Hematopoietic multipotent progenitor cell treated with erythropoietin and hydrocortisone succinate and interleukin-3 and kit ligand, for 6 days (in vitro differentiated cells): ENCODE measurements around the gene CCDC107.
A peak's percentile ranks its signal among the peaks of the same experiment; 100 is the strongest.
"Not testable (repeated sequence)": the region's sequence is repeated elsewhere in the genome, so short reads cannot be mapped to it uniquely, and the experiment has no call there.

ENCODE experiments used
- DNase-seq: peaks from one replicate; pipeline ENCODE4 v3.0.0-alpha.2; 2015

Gene CCDC107

DNA sequence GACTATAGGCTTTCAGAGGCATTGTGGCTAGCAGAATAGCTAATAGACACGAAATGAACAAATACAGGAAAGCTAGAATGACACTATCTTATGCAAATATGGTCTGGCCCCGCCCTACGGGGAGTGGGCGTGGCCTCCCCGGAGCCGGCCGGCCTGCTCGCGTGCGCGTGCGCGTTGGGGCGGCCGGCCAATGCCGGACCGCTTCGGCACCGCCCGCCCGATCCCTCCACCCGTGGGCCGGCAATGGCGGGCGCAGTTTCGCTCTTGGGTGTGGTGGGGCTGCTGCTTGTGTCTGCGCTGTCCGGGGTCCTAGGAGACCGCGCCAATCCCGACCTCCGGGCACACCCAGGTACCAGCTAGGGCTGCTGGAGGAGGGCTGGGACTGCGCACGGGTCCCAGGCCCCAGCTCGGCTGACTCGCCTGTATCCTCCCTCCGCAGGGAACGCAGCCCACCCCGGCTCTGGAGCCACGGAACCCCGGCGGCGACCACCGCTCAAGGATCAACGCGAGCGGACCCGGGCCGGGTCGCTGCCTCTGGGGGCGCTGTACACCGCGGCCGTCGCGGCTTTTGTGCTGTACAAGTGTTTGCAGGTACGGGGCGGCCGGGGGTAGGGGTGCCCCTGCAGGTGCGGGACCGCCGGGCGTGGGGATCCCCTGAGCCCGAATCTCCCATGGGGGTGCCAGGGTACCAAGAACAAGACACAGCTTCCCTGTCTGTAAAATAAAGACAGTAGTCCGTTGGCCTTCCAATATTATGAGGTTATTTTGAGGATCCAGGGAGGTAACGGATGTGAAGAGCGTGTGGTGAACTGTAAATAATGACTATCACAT is at the start of gene CCDC107:
Gene CCDC107 (plus strand): TSS at position 156 of the 831 bp plus-strand sequence. CDS start 88 bp downstream, at position 244.
- peak; percentile 89 for DNase-seq

- DNase-seq, result no peak
Measured at GRCh38 chr9:35609001-35609819, 48.9 kb upstream of the CCDC107 start.

- DNase-seq, result no peak
Measured at GRCh38 chr9:35609820-35610163, 48.3 kb upstream of the CCDC107 start.

GRCh38 chr9:35611230-35611797 is 46.8 kb upstream of the CCDC107 start:
- DNase-seq, result peak; percentile 78

- DNase-seq, result not testable (repeated sequence)
Measured at GRCh38 chr9:35612066-35612465, 46.0 kb upstream of the CCDC107 start.

GRCh38 chr9:35612843-35613242 is 45.2 kb upstream of the CCDC107 start:
- DNase-seq, result no peak

GRCh38 chr9:35615981-35616680 is 42.0 kb upstream of the CCDC107 start:
- DNase-seq, result no peak

- DNase-seq, result peak; percentile 65
Measured at GRCh38 chr9:35616681-35617459, 41.2 kb upstream of the CCDC107 start.

DNA sequence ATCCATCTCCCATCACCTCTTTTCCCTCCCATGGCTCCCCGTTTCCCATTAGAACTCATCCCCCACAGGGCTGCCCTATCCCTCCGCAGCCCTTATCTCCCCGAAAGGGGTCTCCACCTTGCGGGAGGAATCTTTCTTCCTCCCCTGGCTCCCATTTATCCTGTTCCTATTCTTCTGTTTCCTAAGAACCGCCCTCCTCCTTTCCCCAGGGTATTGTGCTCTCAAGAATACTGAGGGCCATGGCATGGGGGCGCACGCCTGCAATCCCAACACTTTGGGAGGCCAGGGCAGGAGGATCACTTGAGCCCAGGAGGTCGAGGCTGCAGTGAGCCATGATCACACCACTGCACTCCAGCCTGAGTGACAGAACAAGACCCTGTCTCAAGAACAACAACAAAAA is 40.5 kb upstream of the CCDC107 start:
- no peak for DNase-seq

DNA sequence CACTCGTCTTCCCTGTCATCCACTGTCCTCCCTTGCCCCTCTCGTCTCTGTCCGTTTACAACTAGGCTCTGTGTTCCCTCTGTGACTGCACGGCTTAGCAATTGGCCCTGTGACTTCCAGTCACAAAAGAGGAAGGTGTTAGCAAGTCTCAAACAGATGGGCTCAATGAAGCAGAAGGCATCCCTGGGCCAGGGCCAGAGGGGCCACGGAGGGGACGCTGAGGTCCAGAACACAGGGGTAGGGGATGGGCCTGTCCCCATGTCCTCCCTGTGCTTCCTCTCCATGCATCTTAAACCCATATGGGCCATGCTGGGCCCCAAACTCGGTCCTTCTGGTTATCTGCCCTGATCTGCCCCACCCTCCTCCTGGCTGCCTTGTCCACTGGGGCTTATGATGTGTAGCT is 39.8 kb upstream of the CCDC107 start, which contains the start of gene CD72:
Gene CD72 (minus strand): TSS at position 89 of the 403 bp plus-strand sequence. CDS start 110 bp downstream, outside the sequence.
- DNase-seq, result peak; percentile 17

DNA sequence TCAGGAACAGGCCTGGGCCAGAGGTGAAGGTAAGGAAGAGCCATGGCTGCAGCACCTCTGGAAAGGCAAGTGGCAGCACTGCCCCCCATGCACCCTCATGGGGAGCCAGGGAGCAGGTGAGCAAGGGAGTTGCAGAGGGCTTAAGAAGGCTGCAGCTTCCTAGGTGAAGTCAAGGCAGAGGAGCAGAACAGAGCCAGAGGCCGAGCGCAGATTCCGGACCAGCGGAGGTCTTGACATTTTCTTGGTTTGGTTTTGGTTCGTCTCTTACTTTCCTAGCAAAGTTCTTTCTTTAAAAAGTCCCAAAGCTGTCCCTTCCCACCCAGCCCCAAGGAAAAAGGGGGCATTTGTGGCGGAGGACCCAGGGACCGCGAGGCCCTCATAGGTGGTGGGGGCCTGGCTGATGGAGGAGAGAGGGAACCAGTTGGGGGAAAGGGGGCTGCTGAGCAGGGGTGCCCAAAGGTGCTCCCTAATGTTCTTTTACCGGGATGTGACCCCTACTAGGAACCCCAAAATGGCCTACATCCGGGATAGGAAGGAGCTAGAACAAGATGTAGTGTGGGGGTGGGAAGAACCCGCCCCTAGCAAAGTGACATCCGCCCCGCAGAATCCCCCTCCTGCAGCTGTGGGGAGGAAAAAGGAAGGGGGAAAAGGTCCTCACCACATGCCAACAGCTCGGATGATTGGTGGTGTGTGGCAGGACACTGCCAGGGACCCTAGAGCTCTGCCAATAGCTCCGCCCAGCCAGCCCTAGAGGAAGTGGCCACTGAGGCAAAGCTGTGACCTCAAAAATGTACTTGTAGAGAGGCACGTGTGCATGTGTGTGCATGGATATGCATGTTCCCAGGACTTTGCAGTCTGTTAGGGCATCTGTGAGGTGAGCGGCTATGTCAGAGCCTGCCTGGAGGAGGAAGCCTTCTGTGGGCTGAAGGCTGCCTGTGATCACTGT is 39.0 kb upstream of the CCDC107 start:
- DNase-seq, result peak; percentile 51

GRCh38 chr9:35619800-35620158 is 38.3 kb upstream of the CCDC107 start:
- no peak for DNase-seq

DNA sequence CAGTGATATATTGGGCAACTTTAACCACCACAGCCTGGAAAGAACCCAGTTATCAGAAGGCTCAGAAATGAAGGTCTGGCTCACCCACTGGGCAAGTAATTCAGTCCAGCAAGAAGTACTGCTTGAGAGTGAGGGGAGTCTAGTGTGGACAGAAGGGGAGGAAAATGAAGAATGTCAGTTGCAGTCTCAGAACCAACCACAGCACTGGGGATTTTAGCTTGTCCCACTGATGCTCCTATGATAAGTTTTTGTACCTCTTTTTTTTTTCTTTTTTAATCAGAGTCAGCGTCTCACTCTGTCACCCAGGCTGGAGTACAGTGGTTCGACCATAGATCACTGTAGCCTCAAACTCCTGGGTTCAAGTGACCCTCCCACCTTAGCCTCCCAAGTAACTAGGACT is 30.5 kb upstream of the CCDC107 start:
- DNase-seq, result no peak

- no peak for DNase-seq
Measured at GRCh38 chr9:35628389-35628991, 29.6 kb upstream of the CCDC107 start.

DNA sequence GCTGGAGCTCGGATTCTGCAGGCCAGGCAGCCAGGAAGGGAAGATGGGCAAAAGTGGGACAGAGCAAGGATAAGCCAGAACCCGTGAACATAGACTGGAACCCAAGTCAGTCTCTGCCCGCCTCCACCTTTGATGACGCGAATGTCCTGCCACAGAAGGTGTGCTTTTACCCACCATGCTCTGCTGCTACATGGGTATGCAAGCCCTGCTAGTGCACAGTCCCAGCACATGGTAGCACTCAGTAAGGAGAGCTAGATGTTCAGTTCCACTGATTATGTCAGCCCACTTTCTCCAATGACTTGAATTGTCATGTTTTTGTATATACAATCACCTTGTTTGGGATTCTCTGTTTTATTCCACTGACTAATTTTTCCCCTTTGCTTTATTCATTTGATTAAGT is 28.5 kb upstream of the CCDC107 start:
- no peak for DNase-seq

GRCh38 chr9:35635730-35636129 is 22.4 kb upstream of the CCDC107 start:
- no peak for DNase-seq

DNA sequence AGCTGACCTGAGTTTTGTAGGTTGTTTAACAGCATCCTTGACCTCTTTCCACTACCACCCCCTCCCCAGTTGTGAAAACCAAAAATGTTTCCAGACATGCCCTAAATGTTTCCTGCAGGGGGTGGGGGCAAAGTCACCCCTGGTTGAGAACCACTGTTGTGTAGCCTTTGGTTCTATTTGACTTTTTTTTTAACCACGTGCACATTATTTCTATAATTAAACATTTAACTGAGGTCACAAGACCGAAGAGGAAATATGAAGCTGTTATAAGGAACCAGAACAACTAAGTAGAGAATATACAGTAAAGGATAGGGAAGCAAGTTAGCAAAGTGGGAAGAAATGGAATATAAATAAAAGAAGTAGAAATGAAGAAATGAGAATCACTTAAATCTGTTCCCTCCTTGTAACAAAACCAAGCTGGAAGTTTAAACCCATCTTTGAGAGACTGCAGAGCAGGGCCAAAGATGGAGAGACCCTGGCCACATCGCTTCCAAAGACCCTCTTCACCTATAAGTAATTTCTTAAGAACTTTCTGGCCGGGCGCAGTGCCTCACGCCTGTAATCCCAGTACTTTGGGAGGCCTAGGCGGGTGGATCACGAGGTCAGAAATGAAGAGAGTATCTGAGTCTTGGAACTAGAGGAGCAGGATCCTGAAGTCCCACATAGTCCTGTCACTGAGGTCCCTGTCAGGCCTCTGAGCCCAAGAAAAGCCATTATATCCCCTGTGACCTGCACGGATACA is 21.8 kb upstream of the CCDC107 start:
- no peak for DNase-seq

DNA sequence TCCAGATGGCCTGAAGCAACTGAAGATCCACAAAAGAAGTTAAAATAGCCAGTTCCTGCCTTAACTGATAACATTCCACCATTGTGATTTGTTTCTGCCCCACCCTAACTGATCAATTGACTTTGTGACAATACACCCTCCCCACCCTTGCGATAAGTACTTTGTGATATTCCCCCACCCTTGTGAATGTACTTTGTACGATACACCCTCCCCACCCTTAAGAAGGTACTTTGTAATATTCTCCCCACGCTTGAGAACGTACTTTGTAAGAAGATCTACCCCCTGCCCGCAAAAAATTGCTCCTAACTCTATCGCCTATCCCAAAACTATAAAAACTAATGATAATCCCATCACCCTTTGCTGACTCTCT is 21.2 kb upstream of the CCDC107 start:
- DNase-seq, result not testable (repeated sequence)

GRCh38 chr9:35637427-35637955 is 20.6 kb upstream of the CCDC107 start:
- not testable (repeated sequence) for DNase-seq

DNA sequence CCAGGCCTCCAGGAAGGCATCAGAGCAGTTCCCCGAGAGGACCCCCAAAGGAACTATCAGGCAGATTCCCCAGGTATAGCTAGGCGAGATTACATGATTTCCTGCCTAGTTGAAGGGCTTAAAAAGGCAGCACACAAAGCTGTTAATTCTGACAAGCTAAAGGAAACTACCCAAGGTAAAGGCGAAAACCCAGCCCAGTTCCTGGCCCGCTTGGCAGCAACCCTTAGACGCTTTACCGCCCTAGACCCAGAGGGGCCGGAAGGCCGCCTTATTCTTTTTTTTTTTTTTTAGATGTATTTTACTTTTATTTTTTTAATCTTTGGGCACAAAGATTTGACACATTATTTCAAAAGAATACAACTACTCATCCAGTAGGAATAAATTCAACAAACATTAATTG is 19.3 kb upstream of the CCDC107 start:
- not testable (repeated sequence) for DNase-seq
